Stomach (tissue), 9 donors: ENCODE data around the gene GALNT17. TPM values are rescaled to one million over a fixed set of nuclear protein-coding genes. Genes with fewer than 3 reads are reported as not detected.
A peak's percentile ranks its signal among the peaks of the same experiment; 100 is the strongest.

ENCODE experiments used
- DNase-seq, 2 donors: peaks; one replicate each; pipeline versions ENCODE4 v3.0.0 to v3.0.0-alpha.2; 2013 to 2019
- H3K27ac ChIP-seq, 5 donors: fragments of 200-600 bp in 4 of 5; sonication (generic) in 4 of 5; one replicate each; pipeline ENCODE4 v1.5.1; 2013 to 2019; ENCODE audit warnings: mild to moderate bottlenecking in 1 of 5, moderate library complexity in 1 of 5
- H3K27me3 ChIP-seq, 3 donors: fragments of 200-600 bp; sonication (generic); one replicate each; pipeline ENCODE4 v1.5.1; 2017 to 2019; ENCODE audit warnings: mixed run types in 1 of 3
- H3K36me3 ChIP-seq, 4 donors: fragments of 200-600 bp; sonication (generic); 1 replicate in 3 of 4; 2 replicates in 1 of 4; pipeline ENCODE4 v1.5.1; 2016 to 2019
- H3K4me1 ChIP-seq, 4 donors: fragments of 200-600 bp; sonication (generic); one replicate each; pipeline ENCODE4 v1.5.1; 2016 to 2019
- H3K4me3 ChIP-seq, 4 donors: fragments of 200-600 bp; sonication (generic) in 3 of 4; one replicate each; pipeline ENCODE4 v1.5.1; 2016 to 2019; ENCODE audit warnings: mild to moderate bottlenecking in 1 of 4
- H3K9me3 ChIP-seq, 4 donors: fragments of 200-600 bp; sonication (generic); one replicate each; pipeline ENCODE4 v1.5.1; 2016 to 2019
- EP300 ChIP-seq: sonication (generic); formaldehyde crosslinking; IDR thresholded peaks from one replicate; pipeline ENCODE4 v1.6.1; 2017; ENCODE audit warnings: antibody characterized with exemption
- POLR2A ChIP-seq, 4 donors: fragments of 450-650 bp; IDR thresholded peaks; one replicate each; pipeline ENCODE4 v1.6.1; 2016; ENCODE audit warnings: antibody characterized with exemption in 4 of 4, control low read depth in 2 of 4, mild to moderate bottlenecking in 1 of 4, moderate library complexity in 1 of 4
- POLR2AphosphoS5 ChIP-seq, 3 donors: sonication (generic); formaldehyde crosslinking; IDR thresholded peaks; one replicate each; pipeline ENCODE4 v1.6.1; 2016; ENCODE audit warnings: antibody characterized with exemption in 3 of 3
- WGBS, 5 donors: extraction: QIAGEN DNeasy Blood & Tissue Kit in 3 of 5; methylation state at CpG; one replicate each; pipeline versions ENCODE4 v1.1.5 to v1.1.7; 2013 to 2018; 5-methylcytosine and 5-hydroxymethylcytosine counted together
- intact Hi-C: fragments of 100-400 bp; cut with DNase I; formaldehyde crosslinking; loops from one replicate; pipeline ENCODE4 v1.15.1; 2023; ENCODE audit warnings: low total_unique reads
- polyA plus RNA-seq, 3 donors: library from polyadenylated mRNA; stranded (reverse); fragments of 200-250 nt; gene quantifications; one replicate each; pipeline ENCODE4 v1.2.3, GENCODE V29; 2013
- total RNA-seq, 5 donors: library from RNA; depleted of rRNA; stranded (reverse); fragments of >200 nt; gene quantifications; one replicate each; pipeline versions ENCODE4 v1.1.0 to v1.2.3, GENCODE V29; 2014 to 2016
- TF ChIP-seq, protein P1 (sequence below), 7 experiments: fragments of 450-650 bp in 4 of 7; fragments of 200-600 bp in 3 of 7; sonication (generic) in 3 of 7; IDR thresholded peaks; one replicate each; pipeline ENCODE4 v1.5.1; 2016 to 2019; ENCODE audit warnings: antibody characterized with exemption in 7 of 7, control low read depth in 2 of 7, mild to moderate bottlenecking in 1 of 7
- donor health status: healthy with polysubstance abuse.
- donor health status: Bipolar disorder and iron deficiency.
- donor health status: healthy.

The GALNT17 gene
- total and polyA plus RNA-seq, 8 donors = 0.76 to 12.5 (median 1.6) TPM; not detected in 1

DNA sequence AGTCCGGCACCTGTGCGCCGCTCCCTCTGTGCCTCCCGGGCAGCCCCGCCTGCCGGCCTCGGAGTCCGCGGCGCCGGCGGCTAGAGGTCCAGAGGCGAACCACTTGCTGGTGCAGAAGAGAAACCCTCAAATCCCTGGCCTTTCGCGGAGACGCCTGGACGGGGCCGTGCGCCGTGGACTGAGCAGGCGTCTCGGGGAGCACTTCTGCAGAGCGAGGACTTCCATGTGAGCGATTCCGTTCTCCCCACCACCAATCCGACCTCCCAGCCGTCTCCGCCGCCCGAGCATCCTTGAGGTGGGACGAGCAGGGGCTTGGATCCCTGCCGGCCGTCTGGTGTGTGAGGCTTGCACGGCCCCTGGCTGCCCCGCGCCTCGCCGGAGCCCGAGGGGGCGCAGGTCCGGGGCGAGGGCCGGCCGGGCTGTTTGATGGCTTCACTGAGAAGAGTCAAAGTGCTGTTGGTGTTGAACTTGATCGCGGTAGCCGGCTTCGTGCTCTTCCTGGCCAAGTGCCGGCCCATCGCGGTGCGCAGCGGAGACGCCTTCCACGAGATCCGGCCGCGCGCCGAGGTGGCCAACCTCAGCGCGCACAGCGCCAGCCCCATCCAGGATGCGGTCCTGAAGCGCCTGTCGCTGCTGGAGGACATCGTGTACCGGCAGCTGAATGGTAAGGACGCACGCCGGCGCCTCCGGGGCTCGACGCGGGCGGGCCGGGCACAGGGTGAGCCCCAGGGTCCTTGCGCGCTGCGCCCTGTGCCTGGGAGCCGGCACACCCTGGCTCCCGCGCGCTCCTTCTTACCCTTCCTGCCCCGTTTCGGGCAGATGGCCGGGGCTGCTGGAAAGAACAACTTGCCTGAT lies 660 bp downstream of the GALNT17 start:
- intact Hi-C loops = no loop called here
- H3K27ac ChIP-seq = peak overlapping the region in 1 of 5 donors; percentile 75
- H3K36me3 ChIP-seq = no peaks in the 10 kb centered on the region
- no peak for TF ChIP-seq POLR2AphosphoS5 (IDR thresholded peaks at IDR 0.05)
- no peak for TF ChIP-seq POLR2A (IDR thresholded peaks at IDR 0.05)
- no peak for TF ChIP-seq EP300
- TF ChIP-seq, protein P1, sequence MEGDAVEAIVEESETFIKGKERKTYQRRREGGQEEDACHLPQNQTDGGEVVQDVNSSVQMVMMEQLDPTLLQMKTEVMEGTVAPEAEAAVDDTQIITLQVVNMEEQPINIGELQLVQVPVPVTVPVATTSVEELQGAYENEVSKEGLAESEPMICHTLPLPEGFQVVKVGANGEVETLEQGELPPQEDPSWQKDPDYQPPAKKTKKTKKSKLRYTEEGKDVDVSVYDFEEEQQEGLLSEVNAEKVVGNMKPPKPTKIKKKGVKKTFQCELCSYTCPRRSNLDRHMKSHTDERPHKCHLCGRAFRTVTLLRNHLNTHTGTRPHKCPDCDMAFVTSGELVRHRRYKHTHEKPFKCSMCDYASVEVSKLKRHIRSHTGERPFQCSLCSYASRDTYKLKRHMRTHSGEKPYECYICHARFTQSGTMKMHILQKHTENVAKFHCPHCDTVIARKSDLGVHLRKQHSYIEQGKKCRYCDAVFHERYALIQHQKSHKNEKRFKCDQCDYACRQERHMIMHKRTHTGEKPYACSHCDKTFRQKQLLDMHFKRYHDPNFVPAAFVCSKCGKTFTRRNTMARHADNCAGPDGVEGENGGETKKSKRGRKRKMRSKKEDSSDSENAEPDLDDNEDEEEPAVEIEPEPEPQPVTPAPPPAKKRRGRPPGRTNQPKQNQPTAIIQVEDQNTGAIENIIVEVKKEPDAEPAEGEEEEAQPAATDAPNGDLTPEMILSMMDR (IDR thresholded peaks at IDR 0.05) = no peak
- WGBS, 5 donors = 3 to 7% (median 5%) methylated on average over 22 to 88 of the region's 88 CpGs
- H3K4me1 ChIP-seq = peaks cover 0 to 26% (median 9%) of the 10 kb centered on the region in 4 donors
- H3K27me3 ChIP-seq = peaks cover 8 to 44% (median 22%) of the 10 kb centered on the region in 3 donors
- H3K4me3 ChIP-seq = peak overlapping the region; percentile 48 to 64 (median 50)
- H3K9me3 ChIP-seq = peaks cover 0 to 30% (median 0%) of the 10 kb centered on the region in 4 donors
- DNase-seq = peak in 1 of 2 donors; percentile 38

DNA sequence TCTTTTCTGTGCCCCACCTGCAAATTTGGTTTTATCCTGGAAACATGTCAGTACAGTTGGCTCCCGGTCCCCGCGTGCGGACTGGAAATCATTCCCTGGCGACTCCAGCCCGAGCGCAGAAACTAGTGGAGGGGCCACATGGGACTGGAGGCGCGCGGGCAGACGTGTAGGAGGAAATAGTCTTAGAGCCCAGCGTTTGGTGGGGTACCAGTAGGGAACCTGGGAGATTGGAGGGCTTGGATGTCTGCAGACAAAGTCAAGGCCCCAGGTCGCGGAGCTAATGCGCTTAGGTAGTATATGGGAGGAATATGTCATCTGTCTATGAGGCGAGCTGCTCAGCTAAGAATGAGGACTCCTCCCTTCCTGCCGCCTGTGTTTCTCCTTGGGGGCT lies 1.3 kb downstream of the GALNT17 start:
- intact Hi-C loops = no loop called here
- peak overlapping the region; percentile 48 to 64 (median 50) for H3K4me3 ChIP-seq

DNA sequence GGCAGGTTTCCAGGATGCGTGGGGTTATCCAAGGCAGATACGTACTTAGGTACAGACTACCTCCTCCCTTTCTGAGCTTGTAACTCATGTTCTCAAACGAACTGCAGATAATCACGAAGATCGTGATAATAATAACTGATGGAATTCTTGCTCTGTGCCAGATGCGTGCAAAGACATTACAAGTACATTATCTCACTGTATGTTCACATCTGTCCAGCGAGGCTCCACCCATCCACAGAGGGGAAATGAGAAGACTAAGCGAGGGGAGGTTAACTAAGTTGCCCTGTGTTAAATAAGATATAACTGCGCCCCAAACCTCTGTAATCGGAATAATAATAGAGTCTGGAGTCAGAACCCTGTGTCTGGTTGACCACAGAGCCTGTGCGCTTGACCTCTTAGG lies 1.9 kb downstream of the GALNT17 start:
- Histone ChIP-seq H3K9me3 (peaks cover 0 to 30% (median 0%) of the 10 kb centered on the region in 4 donors), H3K27ac (no peak overlapping the region), H3K27me3 (peaks cover 8 to 44% (median 22%) of the 10 kb centered on the region in 3 donors), H3K36me3 (no peaks in the 10 kb centered on the region), H3K4me1 (peaks cover 0 to 26% (median 9%) of the 10 kb centered on the region in 4 donors), H3K4me3 (peak overlapping the region in 1 of 4 donors; percentile 48)
- intact Hi-C loops = no loop called here
- WGBS, 5 donors = 75 to 83% (median 78%) methylated on average over 11 of the region's 11 CpGs
- TF ChIP-seq EP300 = no peak
- peak in 1 of 2 donors; percentile 23 for DNase-seq

More for the DNA sequence above, 1.3 kb downstream of the GALNT17 start:
- peaks cover 8 to 44% (median 22%) of the 10 kb centered on the region in 3 donors for H3K27me3 ChIP-seq
- TF ChIP-seq, protein P1 (IDR thresholded peaks at IDR 0.05) = no peak
- TF ChIP-seq POLR2A (IDR thresholded peaks at IDR 0.05) (no peak), POLR2AphosphoS5 (IDR thresholded peaks at IDR 0.05) (no peak), EP300 (no peak)
- no peak overlapping the region for H3K27ac ChIP-seq
- WGBS, 5 donors = 15 to 20% (median 17%) methylated on average over 16 to 17 of the region's 17 CpGs
- no peak for DNase-seq
- H3K9me3 ChIP-seq = peaks cover 0 to 30% (median 0%) of the 10 kb centered on the region in 4 donors
- no peaks in the 10 kb centered on the region for H3K36me3 ChIP-seq
- H3K4me1 ChIP-seq = peaks cover 0 to 26% (median 9%) of the 10 kb centered on the region in 4 donors

DNA sequence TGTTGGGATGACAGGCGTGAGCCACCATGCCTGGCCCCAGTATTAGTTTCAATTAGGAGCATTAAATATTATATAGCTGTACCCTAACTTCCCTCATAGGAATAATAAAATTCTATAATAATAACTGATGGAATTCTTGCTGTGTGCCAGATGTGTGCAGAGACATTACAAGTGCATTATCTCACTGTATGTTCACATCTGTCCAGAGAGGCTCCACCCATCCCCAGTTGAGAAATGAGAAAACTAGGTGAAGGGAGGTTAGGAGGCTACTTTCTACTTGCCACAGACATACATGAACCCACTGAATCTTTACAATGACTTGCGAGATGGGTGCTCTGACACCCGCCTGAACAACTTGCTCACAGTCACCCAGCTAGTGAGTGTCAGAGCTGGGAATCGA lies 3.2 kb downstream of the GALNT17 start:
- Histone ChIP-seq H3K4me1 (peaks cover 0 to 26% (median 9%) of the 10 kb centered on the region in 4 donors), H3K27ac (no peak overlapping the region), H3K4me3 (no peak overlapping the region), H3K36me3 (no peaks in the 10 kb centered on the region), H3K27me3 (peaks cover 8 to 41% (median 22%) of the 10 kb centered on the region in 3 donors), H3K9me3 (peaks cover 0 to 30% (median 0%) of the 10 kb centered on the region in 4 donors)
- TF ChIP-seq POLR2A (IDR thresholded peaks at IDR 0.05) = no peak
- TF ChIP-seq POLR2AphosphoS5 (IDR thresholded peaks at IDR 0.05) = no peak
- TF ChIP-seq, protein P1 (IDR thresholded peaks at IDR 0.05) = no peak
- TF ChIP-seq EP300 = no peak
- DNase-seq = no peak
- intact Hi-C loops = no loop called here
- 80 to 93% (median 85%) methylated on average over 4 of the region's 4 CpGs for WGBS, 5 donors
